B cell (primary cell): ENCODE results near the gene SLC13A1. TPM values are rescaled to one million over a fixed set of nuclear protein-coding genes. Genes with fewer than 3 reads are reported as not detected.
"Not testable (repeated sequence)": the region's sequence is repeated elsewhere in the genome, so short reads cannot be mapped to it uniquely, and the experiment has no call there.

Source experiments
- ATAC-seq: fragments of 200-7000 bp; cut with Tn5 transposase; one replicate; pipeline ENCODE4 v1.10.0; 2021; ENCODE audit warnings: low read depth, mild to moderate bottlenecking, moderate number of reproducible peaks, moderate library complexity
- CTCF ChIA-PET: fragments of 350-600 bp; sonication (Branson Sonifier 250); formaldehyde crosslinking; loops from one replicate; lab custom pipeline; 2021; ENCODE audit warnings: antibody characterized with exemption, inconsistent platforms; lab: Charles Lee
- POLR2A ChIA-PET: fragments of 350-600 bp; sonication (Branson Sonifier 250); formaldehyde crosslinking; loops from one replicate; lab custom pipeline; 2021; ENCODE audit warnings: antibody characterized with exemption; lab: Charles Lee
- DNase-seq: peaks from one replicate; pipeline ENCODE4 v3.0.0; 2013
- H2AFZ ChIP-seq: 2 replicates; pipeline ENCODE4 v1.6.1; 2012; ENCODE audit warnings: mild to moderate bottlenecking, low read depth, low read length; ENCODE audit not compliant: insufficient read depth, poor library complexity, severe bottlenecking
- H3K27ac ChIP-seq, 2 donors: 1 replicate in 1 of 2; 2 replicates in 1 of 2; pipeline ENCODE4 v1.5.1; 2012 to 2013; ENCODE audit warnings: low read length in 2 of 2, mild to moderate bottlenecking in 2 of 2, moderate library complexity in 1 of 2
- H3K27me3 ChIP-seq, 4 experiments: fragments of 200-600 bp in 1 of 4; sonication (generic) in 1 of 4; replicated peaks in 1 of 4; 1 replicate in 2 of 4; 2 replicates in 2 of 4; pipeline versions ENCODE4 v1.6.1 to v1.7.0; 2013 to 2016; ENCODE audit warnings: low read length in 3 of 4, mild to moderate bottlenecking in 2 of 4, mixed read lengths in 1 of 4, moderate library complexity in 1 of 4; ENCODE audit not compliant: insufficient read depth in 4 of 4, control insufficient read depth in 3 of 4; ENCODE audit errors: control extremely low read depth in 1 of 4
- H3K36me3 ChIP-seq, 2 experiments: replicated peaks in 1 of 2; 1 replicate in 1 of 2; 2 replicates in 1 of 2; pipeline versions ENCODE4 v1.6.1 to v1.7.1; 2013; ENCODE audit warnings: low read length in 1 of 2; ENCODE audit not compliant: insufficient read depth in 2 of 2, control insufficient read depth in 1 of 2; ENCODE audit errors: control extremely low read depth in 1 of 2, extremely low read depth in 1 of 2
- H3K4me1 ChIP-seq, 2 donors: fragments of 200-600 bp in 1 of 2; sonication (generic) in 1 of 2; 1 replicate in 1 of 2; 2 replicates in 1 of 2; pipeline versions ENCODE4 v1.5.1 to v1.6.1; 2013 to 2017; ENCODE audit warnings: low read length in 2 of 2; ENCODE audit not compliant: control insufficient read depth in 2 of 2, insufficient read depth in 2 of 2
- H3K4me2 ChIP-seq: replicated peaks from 2 replicates; pipeline ENCODE3; 2012; ENCODE audit warnings: mild to moderate bottlenecking, low read depth, low read length; ENCODE audit not compliant: poor library complexity, severe bottlenecking
- H3K4me3 ChIP-seq, 5 experiments: fragments of 200-600 bp in 1 of 5; sonication (generic) in 1 of 5; 1 replicate in 3 of 5; 2 replicates in 2 of 5; pipeline versions ENCODE4 v1.5.1 to v1.7.0; 2011 to 2016; ENCODE audit warnings: low read length in 4 of 5, mild to moderate bottlenecking in 4 of 5, low read depth in 2 of 5, control low read depth in 1 of 5, moderate library complexity in 1 of 5; ENCODE audit not compliant: insufficient read depth in 1 of 5; ENCODE audit errors: control extremely low read depth in 1 of 5, extremely low read depth in 1 of 5
- H3K79me2 ChIP-seq: fragments of 200-600 bp; sonication (generic); one replicate; pipeline ENCODE4 v1.6.0; 2016; ENCODE audit warnings: low read length; ENCODE audit not compliant: control insufficient read depth, insufficient read depth
- H3K9ac ChIP-seq: fragments of 200-600 bp; sonication (generic); 2 replicates; pipeline ENCODE4 v1.6.1; 2017; ENCODE audit warnings: mild to moderate bottlenecking, low read length, moderate library complexity
- H3K9me3 ChIP-seq, 3 donors: one replicate each; pipeline versions ENCODE4 v1.6.1 to v1.7.1; 2013; ENCODE audit warnings: low read length in 2 of 3; ENCODE audit not compliant: control insufficient read depth in 2 of 3, insufficient read depth in 1 of 3; ENCODE audit errors: control extremely low read depth in 1 of 3
- H4K20me1 ChIP-seq: 2 replicates; pipeline ENCODE4 v1.6.0; 2012; ENCODE audit warnings: mild to moderate bottlenecking, low read length; ENCODE audit not compliant: insufficient read depth, control insufficient read depth, poor library complexity, severe bottlenecking
- H3K27ac Mint-ChIP-seq: one replicate; pipeline ENCODE4 v1.8.0; 2021; ENCODE audit warnings: mixed read lengths
- H3K27me3 Mint-ChIP-seq: one replicate; pipeline ENCODE4 v1.8.0; 2021; ENCODE audit warnings: mixed read lengths
- H3K4me1 Mint-ChIP-seq: one replicate; pipeline ENCODE4 v1.8.0; 2021; ENCODE audit warnings: mixed read lengths
- H3K4me3 Mint-ChIP-seq: one replicate; pipeline ENCODE4 v1.8.0; 2021; ENCODE audit warnings: mixed read lengths
- H3K9me3 Mint-ChIP-seq: one replicate; pipeline ENCODE4 v1.8.0; 2022; ENCODE audit warnings: mixed read lengths; ENCODE audit not compliant: insufficient read depth
- CTCF ChIP-seq: fragments of 200-600 bp; IDR thresholded peaks from one replicate; pipeline ENCODE4 v1.8.0; 2022; ENCODE audit warnings: antibody characterized with exemption, mild to moderate bottlenecking
- EZH2 ChIP-seq: IDR thresholded peaks from 2 replicates; pipeline ENCODE4 v1.6.1; 2012; ENCODE audit warnings: borderline replicate concordance, low read depth, mild to moderate bottlenecking, moderate library complexity, low read length; ENCODE audit not compliant: insufficient read depth, poor library complexity, severe bottlenecking
- WGBS: methylation state at CpG from one replicate; pipeline ENCODE4 v1.1.5; 2013; ENCODE audit warnings: missing lambda C conversion rate; ENCODE audit not compliant: insufficient coverage; 5-methylcytosine and 5-hydroxymethylcytosine counted together
- intact Hi-C: fragments of 100-400 bp; cut with micrococcal nuclease; formaldehyde crosslinking; loops from one replicate; pipeline ENCODE4 v1.10.0; 2022
- polyA plus RNA-seq: library from polyadenylated mRNA; depleted of rRNA; stranded (reverse); fragments of >200 nt; gene quantifications from 2 replicates; pipeline ENCODE4 v1.2.3, GENCODE V29; 2012
- total RNA-seq, 2 donors: library from RNA; stranded (reverse); fragments of 120-200 nt in 1 of 2; gene quantifications; 1 replicate in 1 of 2; 2 replicates in 1 of 2; pipeline versions ENCODE4 v1.2.3 to v1.2.4, GENCODE V29; 2013 to 2022

The SLC13A1 gene
- total and polyA plus RNA-seq, 2 donors (not counting 1 experiment from before 2014, with no cell fraction given): not detected

- POLR2A ChIA-PET: no interaction called here
- H3K9me3 ChIP-seq: no peaks in the 10 kb centered on the region
- H2AFZ ChIP-seq: no peak overlapping the region
- Mint-ChIP-seq H3K9me3 (no peaks in the 10 kb centered on the region), H3K27me3 (no peaks in the 10 kb centered on the region), H3K4me3 (no peak overlapping the region), H3K4me1 (no peaks in the 10 kb centered on the region), H3K27ac (no peak overlapping the region)
- CTCF ChIA-PET: no interaction called here
- WGBS: no CpG with 5 or more reads among the region's 1 CpG
- no peaks in the 10 kb centered on the region for H3K79me2 ChIP-seq
- no peak for ATAC-seq
- no peak overlapping the region for H3K9ac ChIP-seq
- no peak overlapping the region for H3K4me2 ChIP-seq
- H3K27ac ChIP-seq: no peak overlapping the region
- no peaks in the 10 kb centered on the region for H3K4me1 ChIP-seq
- intact Hi-C loops: no loop called here
- TF ChIP-seq EZH2 (no peak), CTCF (no peak)
- H3K36me3 ChIP-seq: no peaks in the 10 kb centered on the region
- H4K20me1 ChIP-seq: no peaks in the 10 kb centered on the region
- no peaks in the 10 kb centered on the region for H3K27me3 ChIP-seq
- DNase-seq: no peak
- no peak overlapping the region for H3K4me3 ChIP-seq
These were observed 30.4 kb upstream of the SLC13A1 start for GRCh38 chr7:123230147-123230546.

GRCh38 chr7:123229426-123229825 is 29.7 kb upstream of the SLC13A1 start:
- Histone ChIP-seq H3K4me2 (no peak overlapping the region), H3K27me3 (no peaks in the 10 kb centered on the region), H3K9me3 (no peaks in the 10 kb centered on the region), H2AFZ (no peak overlapping the region), H3K27ac (no peak overlapping the region), H3K36me3 (no peaks in the 10 kb centered on the region), H3K9ac (no peak overlapping the region), H3K79me2 (no peaks in the 10 kb centered on the region), H4K20me1 (no peaks in the 10 kb centered on the region), H3K4me1 (no peaks in the 10 kb centered on the region), H3K4me3 (no peak overlapping the region)
- no peak overlapping the region for H3K27ac Mint-ChIP-seq
- H3K4me1 Mint-ChIP-seq: no peaks in the 10 kb centered on the region
- intact Hi-C loops: no loop called here
- ATAC-seq: no peak
- DNase-seq: no peak
- ChIA-PET POLR2A (no interaction called here), CTCF (no interaction called here)
- no peaks in the 10 kb centered on the region for H3K27me3 Mint-ChIP-seq
- H3K9me3 Mint-ChIP-seq: no peaks in the 10 kb centered on the region
- TF ChIP-seq CTCF (no peak), EZH2 (no peak)
- H3K4me3 Mint-ChIP-seq: no peak overlapping the region

GRCh38 chr7:123227666-123228065 is 27.9 kb upstream of the SLC13A1 start:
- H3K4me2 ChIP-seq, H3K27me3 Mint-ChIP-seq, CTCF ChIA-PET: not testable (repeated sequence)

More at GRCh38 chr7:123227666-123228065, 27.9 kb upstream of the SLC13A1 start:
- H3K27ac Mint-ChIP-seq, H3K27ac ChIP-seq, H3K36me3 ChIP-seq, ATAC-seq, H3K9me3 ChIP-seq, H3K4me1 Mint-ChIP-seq, H3K9me3 Mint-ChIP-seq, H3K9ac ChIP-seq, H3K4me1 ChIP-seq, POLR2A ChIA-PET, DNase-seq, H3K27me3 ChIP-seq, H4K20me1 ChIP-seq, H3K79me2 ChIP-seq, H2AFZ ChIP-seq, H3K4me3 ChIP-seq, intact Hi-C loops, H3K4me3 Mint-ChIP-seq: not testable (repeated sequence)
- 100% methylated on average over 3 of the region's 6 CpGs for WGBS
